ENCODE measurements around the gene PLD2.

The PLD2 gene

GRCh38 chr17:4806777-4807604 lies at the start of gene PLD2:
Gene PLD2 (plus strand): TSS chr17:4807152. CDS start chr17:4807773, 621 bp downstream.
- H3K9ac ChIP-seq (ENCODE audit: low read depth in 1 of 2, low read length in 2 of 2): peak within 1 kb of the TSS; percentile 58 to 73
- H3K27ac ChIP-seq (ENCODE audit: low read depth in 2 of 2, low read length in 2 of 2): peak within 1 kb of the TSS in 1 of 2 donors; percentile 52

GRCh38 chr17:4759776-4760236 lies 47.1 kb upstream of the PLD2 start:
- H3K4me1 ChIP-seq (ENCODE audit: control insufficient read depth in 2 of 2, insufficient read depth in 2 of 2, low read length in 2 of 2): no peaks in the 10 kb centered on the region
- H3K27ac ChIP-seq (ENCODE audit: low read depth in 2 of 2, low read length in 2 of 2): no peak overlapping the region
- no peaks in the 10 kb centered on the region for H3K9me3 ChIP-seq (ENCODE audit: control insufficient read depth in 2 of 2, low read length in 2 of 2)
- no peaks in the 10 kb centered on the region for H3K36me3 ChIP-seq (ENCODE audit: control insufficient read depth in 2 of 2, insufficient read depth in 2 of 2, low read length in 2 of 2)
- no peak overlapping the region for H3K9ac ChIP-seq (ENCODE audit: low read depth in 1 of 2, low read length in 2 of 2)
- no peak overlapping the region for H3K4me3 ChIP-seq (ENCODE audit: low read length in 2 of 2)
- no peaks in the 10 kb centered on the region for H3K27me3 ChIP-seq (ENCODE audit: control insufficient read depth in 2 of 2, insufficient read depth in 2 of 2, low read length in 2 of 2)

More at GRCh38 chr17:4806777-4807604, at the start of gene PLD2:
- peaks cover 10% of the 10 kb centered on the region in 2 donors for H3K4me1 ChIP-seq (ENCODE audit: control insufficient read depth in 2 of 2, insufficient read depth in 2 of 2, low read length in 2 of 2)
- H3K9me3 ChIP-seq (ENCODE audit: control insufficient read depth in 2 of 2, low read length in 2 of 2): no peaks in the 10 kb centered on the region
- no peaks in the 10 kb centered on the region for H3K27me3 ChIP-seq (ENCODE audit: control insufficient read depth in 2 of 2, insufficient read depth in 2 of 2, low read length in 2 of 2)
- peak within 1 kb of the TSS; percentile 76 to 85 for H3K4me3 ChIP-seq (ENCODE audit: low read length in 2 of 2)
- H3K36me3 ChIP-seq (ENCODE audit: control insufficient read depth in 2 of 2, insufficient read depth in 2 of 2, low read length in 2 of 2): peaks cover 0 to 7% of the 10 kb centered on the region in 2 donors

GRCh38 chr17:4764595-4764994 lies 42.4 kb upstream of the PLD2 start:
- Histone ChIP-seq H3K9me3 (ENCODE audit: control insufficient read depth in 2 of 2, low read length in 2 of 2) (no peaks in the 10 kb centered on the region), H3K4me1 (ENCODE audit: control insufficient read depth in 2 of 2, insufficient read depth in 2 of 2, low read length in 2 of 2) (no peaks in the 10 kb centered on the region), H3K27me3 (ENCODE audit: control insufficient read depth in 2 of 2, insufficient read depth in 2 of 2, low read length in 2 of 2) (no peaks in the 10 kb centered on the region), H3K4me3 (ENCODE audit: low read length in 2 of 2) (no peak overlapping the region), H3K27ac (ENCODE audit: low read depth in 2 of 2, low read length in 2 of 2) (peak overlapping the region in 1 of 2 donors; percentile 56), H3K36me3 (ENCODE audit: control insufficient read depth in 2 of 2, insufficient read depth in 2 of 2, low read length in 2 of 2) (no peaks in the 10 kb centered on the region), H3K9ac (ENCODE audit: low read depth in 1 of 2, low read length in 2 of 2) (no peak overlapping the region)

- peak overlapping the region; percentile 43 to 47 for H3K27ac ChIP-seq (ENCODE audit: low read depth in 2 of 2, low read length in 2 of 2)
- H3K4me3 ChIP-seq (ENCODE audit: low read length in 2 of 2): no peak overlapping the region
- H3K9me3 ChIP-seq (ENCODE audit: control insufficient read depth in 2 of 2, low read length in 2 of 2): no peaks in the 10 kb centered on the region
- no peaks in the 10 kb centered on the region for H3K27me3 ChIP-seq (ENCODE audit: control insufficient read depth in 2 of 2, insufficient read depth in 2 of 2, low read length in 2 of 2)
- no peak overlapping the region for H3K9ac ChIP-seq (ENCODE audit: low read depth in 1 of 2, low read length in 2 of 2)
- peaks cover 0 to under 1% of the 10 kb centered on the region in 2 donors for H3K4me1 ChIP-seq (ENCODE audit: control insufficient read depth in 2 of 2, insufficient read depth in 2 of 2, low read length in 2 of 2)
- no peaks in the 10 kb centered on the region for H3K36me3 ChIP-seq (ENCODE audit: control insufficient read depth in 2 of 2, insufficient read depth in 2 of 2, low read length in 2 of 2)
Measured at GRCh38 chr17:4766201-4766600, 40.8 kb upstream of the PLD2 start.

GRCh38 chr17:4766723-4767122 lies 40.2 kb upstream of the PLD2 start:
- H3K27ac ChIP-seq (ENCODE audit: low read depth in 2 of 2, low read length in 2 of 2): peak overlapping the region; percentile 43 to 47
- no peaks in the 10 kb centered on the region for H3K27me3 ChIP-seq (ENCODE audit: control insufficient read depth in 2 of 2, insufficient read depth in 2 of 2, low read length in 2 of 2)
- peaks cover 4 to 5% of the 10 kb centered on the region in 2 donors for H3K4me1 ChIP-seq (ENCODE audit: control insufficient read depth in 2 of 2, insufficient read depth in 2 of 2, low read length in 2 of 2)
- no peaks in the 10 kb centered on the region for H3K9me3 ChIP-seq (ENCODE audit: control insufficient read depth in 2 of 2, low read length in 2 of 2)
- H3K4me3 ChIP-seq (ENCODE audit: low read length in 2 of 2): no peak overlapping the region
- H3K36me3 ChIP-seq (ENCODE audit: control insufficient read depth in 2 of 2, insufficient read depth in 2 of 2, low read length in 2 of 2): no peaks in the 10 kb centered on the region
- H3K9ac ChIP-seq (ENCODE audit: low read depth in 1 of 2, low read length in 2 of 2): no peak overlapping the region

GRCh38 chr17:4768298-4768697 lies 38.7 kb upstream of the PLD2 start:
- no peaks in the 10 kb centered on the region for H3K9me3 ChIP-seq (ENCODE audit: control insufficient read depth in 2 of 2, low read length in 2 of 2)
- no peaks in the 10 kb centered on the region for H3K36me3 ChIP-seq (ENCODE audit: control insufficient read depth in 2 of 2, insufficient read depth in 2 of 2, low read length in 2 of 2)
- H3K4me1 ChIP-seq (ENCODE audit: control insufficient read depth in 2 of 2, insufficient read depth in 2 of 2, low read length in 2 of 2): peaks cover 12 to 15% of the 10 kb centered on the region in 2 donors
- H3K27ac ChIP-seq (ENCODE audit: low read depth in 2 of 2, low read length in 2 of 2): no peak overlapping the region
- no peak overlapping the region for H3K9ac ChIP-seq (ENCODE audit: low read depth in 1 of 2, low read length in 2 of 2)
- no peaks in the 10 kb centered on the region for H3K27me3 ChIP-seq (ENCODE audit: control insufficient read depth in 2 of 2, insufficient read depth in 2 of 2, low read length in 2 of 2)
- H3K4me3 ChIP-seq (ENCODE audit: low read length in 2 of 2): no peak overlapping the region

- Histone ChIP-seq H3K4me3 (ENCODE audit: low read length in 2 of 2) (no peak overlapping the region), H3K36me3 (ENCODE audit: control insufficient read depth in 2 of 2, insufficient read depth in 2 of 2, low read length in 2 of 2) (no peaks in the 10 kb centered on the region), H3K27me3 (ENCODE audit: control insufficient read depth in 2 of 2, insufficient read depth in 2 of 2, low read length in 2 of 2) (no peaks in the 10 kb centered on the region), H3K4me1 (ENCODE audit: control insufficient read depth in 2 of 2, insufficient read depth in 2 of 2, low read length in 2 of 2) (peaks cover 12 to 15% of the 10 kb centered on the region in 2 donors), H3K9ac (ENCODE audit: low read depth in 1 of 2, low read length in 2 of 2) (no peak overlapping the region), H3K9me3 (ENCODE audit: control insufficient read depth in 2 of 2, low read length in 2 of 2) (no peaks in the 10 kb centered on the region), H3K27ac (ENCODE audit: low read depth in 2 of 2, low read length in 2 of 2) (no peak overlapping the region)
Measured at GRCh38 chr17:4769628-4770027, 37.3 kb upstream of the PLD2 start.

GRCh38 chr17:4771519-4772234 lies 35.3 kb upstream of the PLD2 start, which contains the start of gene TM4SF5:
Gene TM4SF5 (plus strand): TSS chr17:4771886. CDS start chr17:4771923, 37 bp downstream.
- peak within 1 kb of the TSS; percentile 52 to 68 for H3K9ac ChIP-seq (ENCODE audit: low read depth in 1 of 2, low read length in 2 of 2)

GRCh38 chr17:4772235-4772613 lies 34.7 kb upstream of the PLD2 start:
- Histone ChIP-seq H3K27ac (ENCODE audit: low read depth in 2 of 2, low read length in 2 of 2) (peak overlapping the region; percentile 86 to 90), H3K4me3 (ENCODE audit: low read length in 2 of 2) (peak overlapping the region; percentile 58 to 64)

More at GRCh38 chr17:4771519-4772234, 35.3 kb upstream of the PLD2 start, which contains the start of gene TM4SF5:
- H3K27ac ChIP-seq (ENCODE audit: low read depth in 2 of 2, low read length in 2 of 2): peak within 1 kb of the TSS; percentile 86 to 90
- peak within 1 kb of the TSS; percentile 58 to 64 for H3K4me3 ChIP-seq (ENCODE audit: low read length in 2 of 2)
- H3K4me1 ChIP-seq (ENCODE audit: control insufficient read depth in 2 of 2, insufficient read depth in 2 of 2, low read length in 2 of 2): peaks cover 12 to 15% of the 10 kb centered on the region in 2 donors
- H3K9me3 ChIP-seq (ENCODE audit: control insufficient read depth in 2 of 2, low read length in 2 of 2): no peaks in the 10 kb centered on the region
- no peaks in the 10 kb centered on the region for H3K27me3 ChIP-seq (ENCODE audit: control insufficient read depth in 2 of 2, insufficient read depth in 2 of 2, low read length in 2 of 2)
- no peaks in the 10 kb centered on the region for H3K36me3 ChIP-seq (ENCODE audit: control insufficient read depth in 2 of 2, insufficient read depth in 2 of 2, low read length in 2 of 2)

More at GRCh38 chr17:4772235-4772613, 34.7 kb upstream of the PLD2 start:
- Histone ChIP-seq H3K4me1 (ENCODE audit: control insufficient read depth in 2 of 2, insufficient read depth in 2 of 2, low read length in 2 of 2) (peaks cover 12 to 15% of the 10 kb centered on the region in 2 donors), H3K27me3 (ENCODE audit: control insufficient read depth in 2 of 2, insufficient read depth in 2 of 2, low read length in 2 of 2) (no peaks in the 10 kb centered on the region), H3K9me3 (ENCODE audit: control insufficient read depth in 2 of 2, low read length in 2 of 2) (no peaks in the 10 kb centered on the region), H3K36me3 (ENCODE audit: control insufficient read depth in 2 of 2, insufficient read depth in 2 of 2, low read length in 2 of 2) (no peaks in the 10 kb centered on the region), H3K9ac (ENCODE audit: low read depth in 1 of 2, low read length in 2 of 2) (peak overlapping the region; percentile 52 to 68)

All from mucosa of rectum (tissue), 2 donors.